Testis (tissue), 3 donors: ENCODE data around the gene IQGAP3. TPM values are rescaled to one million over a fixed set of nuclear protein-coding genes. Genes with fewer than 3 reads are reported as not detected.

ENCODE experiments used
- DNase-seq: peaks from one replicate; pipeline ENCODE4 v3.0.0-alpha.2; 2019
- H3K27ac ChIP-seq, 2 donors: fragments of 200-600 bp; sonication (generic); one replicate each; pipeline ENCODE4 v1.5.1; 2019
- H3K27me3 ChIP-seq: fragments of 200-600 bp; sonication (generic); one replicate; pipeline ENCODE4 v1.5.1; 2019
- H3K36me3 ChIP-seq: fragments of 200-600 bp; sonication (generic); one replicate; pipeline ENCODE4 v1.5.1; 2017; ENCODE audit warnings: low read depth; ENCODE audit errors: missing control alignments
- H3K4me1 ChIP-seq: fragments of 200-600 bp; sonication (generic); one replicate; pipeline ENCODE4 v1.5.1; 2019
- H3K4me3 ChIP-seq, 2 donors: fragments of 200-600 bp; sonication (generic); one replicate each; pipeline ENCODE4 v1.5.1; 2017 to 2019
- H3K9me3 ChIP-seq: fragments of 200-600 bp; sonication (generic); one replicate; pipeline ENCODE4 v1.5.1; 2017
- POLR2A ChIP-seq: fragments of 450-650 bp; IDR thresholded peaks from one replicate; pipeline ENCODE4 v1.6.1; 2017; ENCODE audit warnings: antibody characterized with exemption, mild to moderate bottlenecking, moderate library complexity
- WGBS, 2 donors: methylation state at CpG; one replicate each; pipeline ENCODE4 v1.1.5; 2018; 5-methylcytosine and 5-hydroxymethylcytosine counted together
- intact Hi-C: fragments of 100-400 bp; cut with DNase I; formaldehyde crosslinking; loops from one replicate; pipeline ENCODE4 v1.15.1; 2023; ENCODE audit warnings: low total_unique reads
- polyA plus RNA-seq: library from polyadenylated mRNA; stranded (reverse); fragments of 350-450 nt; fragmentation: Illumina TruSeq; extraction: RNeasy Lipid Tissue Mini Kit (QIAGEN cat#74804); gene quantifications from one replicate; pipeline ENCODE4 v1.2.3, GENCODE V29; 2014; ENCODE audit warnings: low read depth, low replicate concordance; ENCODE audit not compliant: insufficient read depth
- small RNA-seq, 2 donors: library from RNA; depleted of rRNA; stranded (forward); fragments of <200 nt; gene quantifications; one replicate each; pipeline ENCODE3, GENCODE V24; 2016
- total RNA-seq, 2 donors: library from RNA; depleted of rRNA; stranded (reverse); fragments of >200 nt; gene quantifications; one replicate each; pipeline ENCODE4 v1.2.3, GENCODE V29; 2016
- TF ChIP-seq, protein P1 (sequence below), 3 experiments: fragments of 450-650 bp in 2 of 3; fragments of 200-600 bp in 1 of 3; sonication (generic) in 1 of 3; IDR thresholded peaks; one replicate each; pipeline ENCODE4 v1.5.1; 2016 to 2019; ENCODE audit warnings: antibody characterized with exemption in 3 of 3, mild to moderate bottlenecking in 2 of 3, moderate library complexity in 1 of 3

IQGAP3 gene
- total and polyA plus RNA-seq, 3 donors from 2014 or later, result 5.6 to 13.4 (median 8.2) TPM

DNA sequence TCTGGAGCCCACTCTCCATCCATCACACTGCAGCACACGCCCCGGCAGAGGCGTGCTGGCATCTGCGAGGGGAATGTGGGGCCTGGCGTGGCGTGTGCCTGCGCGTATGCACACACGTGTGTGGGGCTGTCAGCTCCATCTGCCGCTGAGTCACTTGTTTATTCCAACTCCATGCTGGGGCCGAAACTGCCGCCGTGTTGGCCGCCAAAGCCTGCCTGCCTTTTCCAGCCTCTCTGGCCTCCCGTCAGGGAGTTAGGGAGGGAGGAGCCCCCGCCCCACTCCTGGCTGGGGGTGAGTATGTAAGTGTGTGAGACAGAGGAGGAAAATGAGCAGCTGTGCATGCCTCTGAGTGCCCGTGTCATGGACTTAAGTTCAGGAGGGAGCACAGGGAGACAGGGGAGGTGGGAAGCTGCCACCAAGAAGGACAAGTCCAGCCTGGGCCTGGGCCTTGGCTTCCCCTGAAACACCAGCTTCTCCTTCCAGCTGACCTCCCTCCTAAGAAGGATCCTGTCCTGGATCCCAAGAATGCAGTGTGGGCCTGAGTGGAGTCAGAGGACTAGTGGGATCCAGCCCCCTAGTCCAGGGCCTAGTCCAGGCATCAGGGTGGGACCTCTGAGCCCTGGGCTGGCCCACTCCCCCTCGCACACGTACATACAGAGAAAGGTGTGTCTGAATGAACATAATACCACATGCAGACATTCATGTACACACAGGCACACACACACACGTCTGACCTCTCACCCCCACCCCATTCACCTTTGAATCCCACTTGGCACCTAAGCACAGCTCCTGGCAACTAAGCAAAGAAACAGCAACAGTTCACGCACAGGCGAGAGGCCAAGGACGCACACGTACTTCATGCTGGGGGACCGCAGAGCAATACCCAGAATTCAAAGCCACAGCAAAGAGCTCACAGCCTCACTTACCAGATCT, 96.5 kb downstream of the IQGAP3 start:
- Histone ChIP-seq H3K36me3 (no peaks in the 10 kb centered on the region), H3K4me1 (peaks cover 29% of the 10 kb centered on the region), H3K4me3 (no peak overlapping the region), H3K27ac (peak overlapping the region; percentile 63 to 68), H3K27me3 (no peaks in the 10 kb centered on the region), H3K9me3 (no peaks in the 10 kb centered on the region)
- 62 to 64% methylated on average over 13 to 25 of the region's 25 CpGs for WGBS, 2 donors
- DNase-seq, result peak; percentile 73
- TF ChIP-seq, protein P1, sequence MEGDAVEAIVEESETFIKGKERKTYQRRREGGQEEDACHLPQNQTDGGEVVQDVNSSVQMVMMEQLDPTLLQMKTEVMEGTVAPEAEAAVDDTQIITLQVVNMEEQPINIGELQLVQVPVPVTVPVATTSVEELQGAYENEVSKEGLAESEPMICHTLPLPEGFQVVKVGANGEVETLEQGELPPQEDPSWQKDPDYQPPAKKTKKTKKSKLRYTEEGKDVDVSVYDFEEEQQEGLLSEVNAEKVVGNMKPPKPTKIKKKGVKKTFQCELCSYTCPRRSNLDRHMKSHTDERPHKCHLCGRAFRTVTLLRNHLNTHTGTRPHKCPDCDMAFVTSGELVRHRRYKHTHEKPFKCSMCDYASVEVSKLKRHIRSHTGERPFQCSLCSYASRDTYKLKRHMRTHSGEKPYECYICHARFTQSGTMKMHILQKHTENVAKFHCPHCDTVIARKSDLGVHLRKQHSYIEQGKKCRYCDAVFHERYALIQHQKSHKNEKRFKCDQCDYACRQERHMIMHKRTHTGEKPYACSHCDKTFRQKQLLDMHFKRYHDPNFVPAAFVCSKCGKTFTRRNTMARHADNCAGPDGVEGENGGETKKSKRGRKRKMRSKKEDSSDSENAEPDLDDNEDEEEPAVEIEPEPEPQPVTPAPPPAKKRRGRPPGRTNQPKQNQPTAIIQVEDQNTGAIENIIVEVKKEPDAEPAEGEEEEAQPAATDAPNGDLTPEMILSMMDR (IDR thresholded peaks at IDR 0.05), result no peak
- TF ChIP-seq POLR2A, result no peak
- intact Hi-C loops, result no loop called here

Small RNAs within 50 kb of the gene (small RNA-seq; reads per million reads assigned to genes)
- 0 reads per million in 2 donors for gene RF00019

Other genes with a start within 250 kb of the IQGAP3 start
- gene CCT3, start 234.3 kb downstream of the IQGAP3 start, total RNA-seq, result 100 to 1,000 TPM; 192 to 203 TPM
- 302 TPM for gene CCT3, start 234.3 kb downstream of the IQGAP3 start, polyA plus RNA-seq
- gene TSACC, start 234.0 kb downstream of the IQGAP3 start, total RNA-seq, result 100 to 1,000 TPM; 354 to 748 TPM
- gene TSACC, start 234.0 kb downstream of the IQGAP3 start, polyA plus RNA-seq, result 1,814 TPM
- 1 to 10 TPM; 2.0 TPM for gene RHBG, start 203.4 kb downstream of the IQGAP3 start, total RNA-seq
- 3.3 TPM for gene RHBG, start 203.4 kb downstream of the IQGAP3 start, polyA plus RNA-seq
- gene MEF2D, start 71.8 kb downstream of the IQGAP3 start, total RNA-seq, result 100 to 1,000 TPM in 1 of 2 donors, 10 to 100 TPM in 1; 96.8 to 113 TPM
- gene MEF2D, start 71.8 kb downstream of the IQGAP3 start, polyA plus RNA-seq, result 34.4 TPM
- not detected for gene TTC24, start 7.2 kb upstream of the IQGAP3 start, total RNA-seq
- 0.38 TPM for gene TTC24, start 7.2 kb upstream of the IQGAP3 start, polyA plus RNA-seq
- gene NAXE, start 19.2 kb upstream of the IQGAP3 start, total RNA-seq, result 100 to 1,000 TPM; 142 to 200 TPM
- 110 TPM for gene NAXE, start 19.2 kb upstream of the IQGAP3 start, polyA plus RNA-seq
- 10 to 100 TPM; 21.6 to 26.7 TPM for gene GPATCH4, start 28.9 kb upstream of the IQGAP3 start, total RNA-seq
- gene GPATCH4, start 28.9 kb upstream of the IQGAP3 start, polyA plus RNA-seq, result 18.5 TPM
- gene HAPLN2, start 46.9 kb upstream of the IQGAP3 start, total RNA-seq, result 1 to 10 TPM; 5.5 to 6.0 TPM
- 1.5 TPM for gene HAPLN2, start 46.9 kb upstream of the IQGAP3 start, polyA plus RNA-seq
- 1 to 10 TPM; 8.8 to 9.7 TPM for gene BCAN, start 69.6 kb upstream of the IQGAP3 start, total RNA-seq
- gene BCAN, start 69.6 kb upstream of the IQGAP3 start, polyA plus RNA-seq, result 3.3 TPM
- 10 to 100 TPM; 17.6 to 27.7 TPM for gene NES, start 104.8 kb upstream of the IQGAP3 start, total RNA-seq
- gene NES, start 104.8 kb upstream of the IQGAP3 start, polyA plus RNA-seq, result 20.7 TPM
- gene CRABP2, start 133.0 kb upstream of the IQGAP3 start, total RNA-seq, result 1 to 10 TPM; 2.1 to 6.8 TPM
- gene CRABP2, start 133.0 kb upstream of the IQGAP3 start, polyA plus RNA-seq, result 21.0 TPM
- 10 to 100 TPM; 34.1 to 69.0 TPM for gene METTL25B, start 155.9 kb upstream of the IQGAP3 start, total RNA-seq
- 50.5 TPM for gene METTL25B, start 155.9 kb upstream of the IQGAP3 start, polyA plus RNA-seq
- gene ISG20L2, start 156.2 kb upstream of the IQGAP3 start, total RNA-seq, result 100 to 1,000 TPM in 1 of 2 donors, 10 to 100 TPM in 1; 60.9 to 150 TPM
- gene ISG20L2, start 156.2 kb upstream of the IQGAP3 start, polyA plus RNA-seq, result 223 TPM
- 10 to 100 TPM; 36.6 to 51.7 TPM for gene MRPL24, start 168.5 kb upstream of the IQGAP3 start, total RNA-seq
- gene MRPL24, start 168.5 kb upstream of the IQGAP3 start, polyA plus RNA-seq, result 101 TPM
- gene HDGF, start 179.1 kb upstream of the IQGAP3 start, total RNA-seq, result 10 to 100 TPM; 78.2 to 97.7 TPM
- 133 TPM for gene HDGF, start 179.1 kb upstream of the IQGAP3 start, polyA plus RNA-seq
- 10 to 100 TPM; 53.3 to 62.0 TPM for gene PRCC, start 195.0 kb upstream of the IQGAP3 start, total RNA-seq
- 68.3 TPM for gene PRCC, start 195.0 kb upstream of the IQGAP3 start, polyA plus RNA-seq
- gene SH2D2A, start 244.3 kb upstream of the IQGAP3 start, total RNA-seq, result 1 to 10 TPM in 1 of 2 donors, not detected in 1; 3.1 TPM
- 1.3 TPM for gene SH2D2A, start 244.3 kb upstream of the IQGAP3 start, polyA plus RNA-seq